Ishikawa (cell line): ENCODE measurements around the gene FKTN.

Experiments
- NFIC ChIP-seq: IDR thresholded peaks from 2 replicates; pipeline ENCODE4 v1.6.1; 2012
- TAF1 ChIP-seq: IDR thresholded peaks from 2 replicates; pipeline ENCODE4 v1.6.1; 2012; ENCODE audit warnings: low read depth, mild to moderate bottlenecking
- TCF12 ChIP-seq: IDR thresholded peaks from 2 replicates; pipeline ENCODE4 v1.6.1; 2012; ENCODE audit warnings: low read depth
- YY1 ChIP-seq: IDR thresholded peaks from 2 replicates; pipeline ENCODE4 v1.6.1; 2012; ENCODE audit warnings: low read depth

- TF ChIP-seq NFIC (no peak), TCF12 (no peak), TAF1 (no peak), YY1 (no peak)
Observed at GRCh38 chr9:105667867-105668266, 109.9 kb downstream of the FKTN start.
